ENCODE data around the gene SLC1A2.

DNA sequence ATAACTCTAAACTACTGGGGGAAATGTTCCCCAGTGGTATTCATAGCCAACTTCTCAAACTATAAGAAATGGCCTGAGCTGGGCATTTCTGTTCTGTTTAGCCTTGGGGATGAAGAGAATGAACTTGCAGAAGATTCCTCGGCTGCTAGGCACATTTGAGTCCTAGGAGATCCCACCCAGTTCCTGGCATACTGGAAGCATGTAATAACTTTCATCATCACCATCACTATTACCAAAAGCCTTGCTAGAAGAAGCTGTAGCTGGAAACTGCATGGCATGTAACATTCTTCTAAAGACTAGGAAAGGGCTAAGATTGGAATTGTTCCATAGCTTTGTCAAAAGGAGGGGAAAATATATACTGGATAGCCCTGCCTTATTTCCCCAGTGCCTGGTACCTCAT is 40.1 kb upstream of the SLC1A2 start:
- TF ChIP-seq, protein P1, sequence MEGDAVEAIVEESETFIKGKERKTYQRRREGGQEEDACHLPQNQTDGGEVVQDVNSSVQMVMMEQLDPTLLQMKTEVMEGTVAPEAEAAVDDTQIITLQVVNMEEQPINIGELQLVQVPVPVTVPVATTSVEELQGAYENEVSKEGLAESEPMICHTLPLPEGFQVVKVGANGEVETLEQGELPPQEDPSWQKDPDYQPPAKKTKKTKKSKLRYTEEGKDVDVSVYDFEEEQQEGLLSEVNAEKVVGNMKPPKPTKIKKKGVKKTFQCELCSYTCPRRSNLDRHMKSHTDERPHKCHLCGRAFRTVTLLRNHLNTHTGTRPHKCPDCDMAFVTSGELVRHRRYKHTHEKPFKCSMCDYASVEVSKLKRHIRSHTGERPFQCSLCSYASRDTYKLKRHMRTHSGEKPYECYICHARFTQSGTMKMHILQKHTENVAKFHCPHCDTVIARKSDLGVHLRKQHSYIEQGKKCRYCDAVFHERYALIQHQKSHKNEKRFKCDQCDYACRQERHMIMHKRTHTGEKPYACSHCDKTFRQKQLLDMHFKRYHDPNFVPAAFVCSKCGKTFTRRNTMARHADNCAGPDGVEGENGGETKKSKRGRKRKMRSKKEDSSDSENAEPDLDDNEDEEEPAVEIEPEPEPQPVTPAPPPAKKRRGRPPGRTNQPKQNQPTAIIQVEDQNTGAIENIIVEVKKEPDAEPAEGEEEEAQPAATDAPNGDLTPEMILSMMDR (IDR thresholded peaks at IDR 0.05), result no peak
- TF ChIP-seq POLR2A (IDR thresholded peaks at IDR 0.05), result no peak
- no peak for TF ChIP-seq EP300 (IDR thresholded peaks at IDR 0.05)
